Cortex of kidney (tissue), 1 donor: Measurements from ENCODE around the gene CILP.
"Not testable (repeated sequence)": the region's sequence is repeated elsewhere in the genome, so short reads cannot be mapped to it uniquely, and the experiment has no call there.

Source experiments
- DNase-seq: peaks from one replicate; lab custom pipeline; 2025; lab: John Stamatoyannopoulos, UW

Gene CILP

GRCh38 chr15:65210770-65211481 is at the start of gene CILP:
TSS of gene CILP (minus strand) at chr15:65211473. CDS start at chr15:65209755, 1,718 bp downstream.
- no peak for DNase-seq

GRCh38 chr15:65260968-65261367 is 49.7 kb upstream of the CILP start:
- DNase-seq = no peak

- no peak for DNase-seq
Observed at GRCh38 chr15:65259367-65259797, 48.1 kb upstream of the CILP start.

GRCh38 chr15:65258375-65259262 is 47.3 kb upstream of the CILP start:
- DNase-seq = no peak

GRCh38 chr15:65255486-65256140 is 44.3 kb upstream of the CILP start:
- DNase-seq = no peak

GRCh38 chr15:65254758-65255157 is 43.5 kb upstream of the CILP start:
- DNase-seq = no peak

- DNase-seq = no peak
Observed at GRCh38 chr15:65254356-65254755, 43.1 kb upstream of the CILP start.

- DNase-seq = no peak
Observed at GRCh38 chr15:65249641-65250040, 38.4 kb upstream of the CILP start.

- DNase-seq = no peak
Observed at GRCh38 chr15:65248511-65249255, 37.4 kb upstream of the CILP start.

GRCh38 chr15:65246939-65247338 is 35.7 kb upstream of the CILP start:
- DNase-seq = no peak

- DNase-seq = no peak
Observed at GRCh38 chr15:65246026-65246714, 34.9 kb upstream of the CILP start.

- DNase-seq = no peak
Observed at GRCh38 chr15:65245096-65245856, 34.0 kb upstream of the CILP start.

- DNase-seq = no peak
Observed at GRCh38 chr15:65244638-65245037, 33.4 kb upstream of the CILP start.

GRCh38 chr15:65236443-65236842 is 25.2 kb upstream of the CILP start:
- DNase-seq = not testable (repeated sequence)

- DNase-seq = no peak
Observed at GRCh38 chr15:65233696-65234095, 22.4 kb upstream of the CILP start.

- no peak for DNase-seq
Observed at GRCh38 chr15:65232520-65232919, 21.2 kb upstream of the CILP start.

- DNase-seq = no peak
Observed at GRCh38 chr15:65231306-65231705, 20.0 kb upstream of the CILP start.

- DNase-seq = not testable (repeated sequence)
Observed at GRCh38 chr15:65226901-65227300, 15.6 kb upstream of the CILP start.

- DNase-seq = no peak
Observed at GRCh38 chr15:65226221-65226620, 14.9 kb upstream of the CILP start.

GRCh38 chr15:65223996-65224395 is 12.7 kb upstream of the CILP start:
- no peak for DNase-seq

- DNase-seq = no peak
Observed at GRCh38 chr15:65222891-65223290, 11.6 kb upstream of the CILP start.
